Jurkat, Clone E6-1 (cell line): Measurements from ENCODE around the gene OSTN.
A peak's percentile ranks its signal among the peaks of the same experiment; 100 is the strongest.
"Not testable (repeated sequence)": the region's sequence is repeated elsewhere in the genome, so short reads cannot be mapped to it uniquely, and the experiment has no call there.

ENCODE experiments used
- DNase-seq: peaks from one replicate; pipeline ENCODE4 v3.0.0-alpha.2; 2011; ENCODE audit warnings: low read depth, low spot score
- H3K4me3 ChIP-seq: 2 replicates; pipeline ENCODE4 v1.5.1; 2011; ENCODE audit warnings: mild to moderate bottlenecking, low read length, control low read depth, moderate library complexity

The OSTN gene

DNA sequence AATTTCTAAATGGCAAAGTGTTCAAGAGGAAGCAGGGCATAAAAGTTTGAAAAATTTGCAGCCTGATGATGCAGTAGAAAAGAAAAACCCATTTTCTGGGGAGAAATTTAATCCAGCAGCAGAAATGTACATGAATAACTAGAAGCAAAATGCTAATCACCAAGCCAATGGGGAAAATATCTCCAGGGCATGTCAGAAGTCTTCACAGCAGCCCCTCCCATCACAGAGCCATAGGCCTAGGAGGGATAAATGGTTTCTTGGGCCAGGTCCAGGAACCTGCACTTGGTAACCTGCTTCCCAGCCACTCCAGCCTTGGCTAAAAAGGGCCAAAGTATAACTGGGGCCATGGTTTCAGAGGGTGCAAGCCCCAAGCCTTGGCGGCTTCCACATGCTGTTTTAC lies 22.6 kb downstream of the OSTN start:
- no peak for DNase-seq
- H3K4me3 ChIP-seq, result no peak overlapping the region

- H3K4me3 ChIP-seq, result no peak overlapping the region
- no peak for DNase-seq
Measured at GRCh38 chr3:191227541-191227940, 28.5 kb downstream of the OSTN start.

DNA sequence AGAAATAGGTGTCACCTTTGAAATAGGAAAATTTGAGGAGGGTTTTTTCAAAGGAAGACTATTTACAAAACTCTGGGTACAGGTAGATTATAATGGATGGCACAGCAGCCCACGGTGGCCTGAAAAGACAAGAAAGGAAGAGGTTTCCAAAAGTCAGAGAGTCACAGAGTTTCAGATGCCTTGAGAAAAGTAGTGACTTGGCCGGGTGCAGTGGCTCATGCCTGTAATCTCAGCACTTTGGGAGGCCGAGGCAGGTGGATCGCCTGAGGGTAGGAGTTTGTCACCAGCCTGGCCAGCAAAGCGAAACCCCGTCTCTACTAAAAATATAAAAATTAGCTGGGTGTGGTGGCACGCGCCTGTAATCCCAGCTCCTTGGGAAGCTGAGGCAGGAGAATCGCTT lies 35.2 kb downstream of the OSTN start:
- no peak for DNase-seq
- no peak overlapping the region for H3K4me3 ChIP-seq

DNA sequence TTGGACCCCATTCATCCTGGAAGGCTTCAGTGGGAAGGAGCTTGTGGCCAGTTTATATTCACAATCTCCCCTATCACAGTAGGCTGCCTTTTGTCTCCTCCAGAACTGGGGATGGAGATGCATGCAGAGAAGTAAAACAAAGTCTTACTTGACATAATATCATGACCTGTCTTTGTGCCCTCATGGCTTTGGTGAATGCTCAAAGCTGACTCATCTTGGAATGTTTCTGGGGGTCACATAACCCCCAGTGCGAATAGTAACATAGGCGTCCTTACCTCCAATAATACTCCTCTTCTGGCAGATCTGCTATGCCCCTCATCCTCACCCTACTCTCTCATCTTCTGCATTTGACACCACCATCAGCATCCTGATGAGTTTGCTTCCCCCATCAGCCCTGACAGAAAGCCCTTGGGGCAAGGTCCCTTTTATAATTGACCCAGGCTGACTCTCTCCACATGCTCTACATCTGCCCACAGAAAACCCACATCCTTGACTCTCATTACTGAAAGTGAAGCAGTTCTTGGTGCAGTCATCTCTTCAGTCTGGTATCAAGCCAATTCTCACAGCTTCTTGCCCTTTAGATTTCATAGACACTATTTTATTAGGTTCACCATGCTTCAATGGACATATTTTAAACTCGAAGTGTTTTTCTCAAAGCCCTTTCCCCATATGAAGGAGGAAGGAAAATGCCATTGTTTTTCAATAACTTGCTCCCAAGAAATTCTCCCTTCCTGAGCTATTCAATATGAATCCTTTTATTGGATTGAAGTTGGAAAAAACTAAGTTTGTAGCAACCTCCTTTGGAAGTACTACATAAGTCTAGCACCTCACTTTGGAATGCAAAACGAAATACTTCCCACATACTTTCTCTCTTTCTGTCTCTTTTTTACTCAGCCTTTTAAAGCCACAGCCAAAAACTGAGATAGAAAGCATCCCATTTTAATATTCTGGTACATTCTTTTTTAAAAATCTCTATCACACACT lies 36.6 kb downstream of the OSTN start:
- no peak overlapping the region for H3K4me3 ChIP-seq

DNA sequence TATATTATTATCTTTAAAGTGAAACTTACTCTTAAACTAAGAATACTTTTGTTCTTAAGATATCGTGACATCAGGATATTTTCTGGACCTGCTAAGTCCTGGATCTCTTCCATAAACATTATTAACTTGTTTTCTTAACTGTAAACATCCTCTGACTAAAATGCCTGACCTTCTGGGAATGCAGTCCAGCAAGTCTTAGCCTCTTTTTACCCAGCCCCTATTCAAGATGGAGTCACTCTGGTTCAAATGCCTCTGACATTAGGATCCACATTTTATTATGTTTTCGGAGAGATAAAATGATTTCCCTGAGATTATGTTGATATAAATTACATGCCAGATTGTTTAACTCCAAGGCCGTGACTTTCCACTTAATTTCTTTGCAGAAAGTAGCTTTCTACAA lies 37.6 kb downstream of the OSTN start:
- no peak for DNase-seq
- no peak overlapping the region for H3K4me3 ChIP-seq

More for the DNA sequence above, 36.6 kb downstream of the OSTN start:
- no peak for DNase-seq

DNA sequence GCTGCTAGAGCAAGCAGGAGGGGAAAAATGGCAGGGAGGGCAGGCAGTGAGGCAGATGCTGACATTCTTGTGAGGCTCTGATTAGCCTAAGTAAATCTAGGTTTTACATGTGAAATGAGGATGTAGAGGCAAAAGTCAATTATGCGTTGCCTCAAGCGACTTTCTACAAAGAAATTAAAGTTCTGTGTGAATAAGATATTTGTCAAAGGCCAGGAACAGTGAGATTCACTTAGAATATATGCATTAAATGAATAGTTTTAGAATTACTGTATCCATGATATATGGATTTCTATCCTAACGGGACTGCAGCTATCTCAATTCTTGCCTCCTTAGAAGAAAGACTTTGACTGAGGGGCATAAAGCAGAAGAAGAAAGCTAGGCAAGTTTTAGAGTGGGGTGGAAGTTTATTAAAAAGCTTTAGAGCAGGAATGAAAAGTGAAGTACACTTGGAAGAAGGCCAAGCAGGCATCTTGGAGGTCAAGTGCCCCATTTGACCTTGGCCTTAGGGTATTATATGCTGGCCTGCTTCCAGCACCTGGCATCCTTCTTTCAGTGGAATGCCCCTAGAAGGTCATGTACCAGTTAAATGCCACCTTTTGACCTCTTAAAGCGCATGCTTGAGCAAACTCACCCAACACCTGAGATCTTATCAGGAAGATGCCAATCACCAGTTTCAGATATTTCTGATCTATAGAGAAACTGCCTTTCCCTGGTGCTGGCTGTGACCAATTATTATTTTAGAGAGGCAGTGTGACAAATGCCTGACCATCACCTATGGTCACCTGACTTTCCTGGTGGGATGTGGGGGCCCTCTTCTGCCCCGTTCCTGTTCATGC lies 38.2 kb downstream of the OSTN start:
- H3K4me3 ChIP-seq, result no peak overlapping the region
- no peak for DNase-seq

- no peak for DNase-seq
Measured at GRCh38 chr3:191238321-191238817, 39.3 kb downstream of the OSTN start.

GRCh38 chr3:191239407-191240031 lies 40.5 kb downstream of the OSTN start:
- DNase-seq, result no peak
- H3K4me3 ChIP-seq, result no peak overlapping the region

More at GRCh38 chr3:191238321-191238817, 39.3 kb downstream of the OSTN start:
- no peak overlapping the region for H3K4me3 ChIP-seq

DNA sequence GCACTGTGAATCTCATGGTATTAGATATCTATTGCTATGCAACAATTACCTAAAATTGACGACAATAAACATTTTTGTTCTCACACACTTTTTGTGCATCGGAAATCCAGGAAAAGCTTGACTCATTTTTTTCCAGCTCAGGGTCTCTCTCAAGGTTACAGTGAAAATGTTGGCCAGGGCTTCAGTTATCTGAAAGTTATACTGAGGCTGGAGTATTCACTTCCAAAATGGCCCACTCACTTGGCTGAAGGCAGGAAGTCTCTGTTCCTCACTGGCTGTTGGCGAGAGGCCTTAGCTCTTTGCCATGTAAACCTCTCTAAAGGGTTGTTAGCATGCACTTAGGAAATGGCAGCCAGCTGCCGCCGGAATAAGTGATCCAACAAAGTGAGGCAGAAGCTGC lies 41.4 kb downstream of the OSTN start:
- H3K4me3 ChIP-seq, result no peak overlapping the region
- DNase-seq, result no peak

DNA sequence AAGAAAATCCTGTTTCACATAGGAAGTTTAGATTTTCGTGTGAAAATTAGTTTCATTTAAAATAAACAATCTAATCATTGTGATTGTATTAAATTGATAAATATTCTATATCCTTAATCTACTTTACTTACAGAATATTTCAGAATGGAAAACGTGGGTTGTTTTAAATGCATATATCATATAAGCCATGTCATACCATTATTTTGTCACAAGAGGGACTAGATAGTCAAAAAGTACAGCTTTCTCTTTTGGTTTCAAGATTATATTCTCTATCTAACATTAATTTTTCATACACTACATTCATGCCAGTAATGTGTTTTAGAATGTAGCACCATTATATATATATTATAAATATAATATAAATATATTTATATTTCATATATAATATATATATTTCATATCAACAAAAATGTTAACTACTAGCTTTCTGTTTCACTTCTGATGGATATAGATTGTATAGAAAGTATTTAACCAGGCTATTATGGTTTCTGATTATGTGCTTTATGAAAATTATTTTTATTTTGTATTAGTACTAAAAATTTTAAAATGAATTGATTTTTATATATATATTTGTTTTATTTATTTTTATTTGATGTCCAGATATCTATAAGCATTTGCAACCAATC lies 45.3 kb downstream of the OSTN start:
- H3K4me3 ChIP-seq, result no peak overlapping the region
- DNase-seq, result no peak

DNA sequence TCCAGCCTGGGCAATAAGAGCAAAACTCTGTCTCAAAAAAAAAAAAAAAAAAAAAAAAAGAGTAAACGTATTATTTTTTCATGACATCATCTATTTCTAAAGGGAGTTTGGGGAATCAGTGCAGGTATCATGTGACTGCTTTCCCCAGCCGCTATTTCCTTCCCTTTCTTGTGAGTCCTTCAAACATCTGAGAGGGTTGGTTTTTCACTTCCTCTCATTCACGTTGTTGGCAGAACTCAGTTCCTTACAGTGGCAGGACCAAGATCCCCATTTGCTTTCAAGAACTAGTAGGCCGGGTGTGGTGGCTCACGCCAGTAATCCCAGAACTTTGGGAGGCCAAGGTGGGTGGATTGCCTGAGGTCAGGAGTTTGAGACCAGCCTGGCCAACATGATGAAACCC lies 47.0 kb downstream of the OSTN start:
- DNase-seq, result peak; percentile 37
- not testable (repeated sequence) for H3K4me3 ChIP-seq

DNA sequence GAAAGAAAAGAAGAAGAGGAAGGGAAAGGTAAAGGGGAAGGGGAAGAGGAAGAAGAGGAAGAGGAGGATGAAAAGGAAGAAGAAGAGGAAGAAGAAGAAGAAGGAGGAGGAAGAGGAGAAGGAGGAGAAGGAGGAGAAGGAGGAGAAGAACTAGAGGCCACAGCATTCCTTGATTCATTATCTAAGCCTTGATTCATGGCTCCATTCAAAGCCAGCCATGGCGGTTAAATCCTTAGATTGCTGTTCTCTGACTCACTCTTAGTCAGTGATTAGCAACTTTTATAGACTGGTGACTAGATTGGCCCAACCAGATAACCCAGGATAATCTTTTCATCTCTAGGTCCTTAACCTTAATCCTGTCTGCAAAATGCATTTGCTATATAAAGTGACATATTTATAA lies 47.6 kb downstream of the OSTN start:
- H3K4me3 ChIP-seq, result no peak overlapping the region
- DNase-seq, result no peak

- DNase-seq, result no peak
- H3K4me3 ChIP-seq, result no peak overlapping the region
Measured at GRCh38 chr3:191253089-191253799, 54.2 kb downstream of the OSTN start.

- H3K4me3 ChIP-seq, result no peak overlapping the region
- DNase-seq, result no peak
Measured at GRCh38 chr3:191254098-191254873, 55.2 kb downstream of the OSTN start.

- DNase-seq, result no peak
- no peak overlapping the region for H3K4me3 ChIP-seq
Measured at GRCh38 chr3:191255156-191255555, 56.1 kb downstream of the OSTN start.

- DNase-seq, result no peak
- no peak overlapping the region for H3K4me3 ChIP-seq
Measured at GRCh38 chr3:191256405-191256804, 57.4 kb downstream of the OSTN start.

DNA sequence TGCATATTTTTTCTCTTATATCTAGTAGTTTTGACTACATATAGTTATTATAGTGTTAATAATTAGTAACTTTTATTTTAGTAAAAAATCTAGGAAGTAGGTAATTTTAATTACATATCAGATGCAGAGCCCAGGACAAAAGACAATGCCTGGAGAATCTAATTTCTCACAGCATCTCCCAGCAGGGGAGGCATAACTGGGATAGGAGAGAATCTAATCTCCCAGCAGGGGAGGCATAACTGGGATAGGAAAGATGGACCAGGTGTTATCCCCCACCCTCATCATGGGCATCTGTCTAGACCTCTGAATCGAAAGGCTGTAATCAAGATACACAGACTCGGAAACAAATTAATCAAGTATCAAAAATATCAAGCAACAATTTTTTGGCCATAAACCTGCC lies 58.2 kb downstream of the OSTN start:
- DNase-seq, result no peak
- H3K4me3 ChIP-seq, result no peak overlapping the region

DNA sequence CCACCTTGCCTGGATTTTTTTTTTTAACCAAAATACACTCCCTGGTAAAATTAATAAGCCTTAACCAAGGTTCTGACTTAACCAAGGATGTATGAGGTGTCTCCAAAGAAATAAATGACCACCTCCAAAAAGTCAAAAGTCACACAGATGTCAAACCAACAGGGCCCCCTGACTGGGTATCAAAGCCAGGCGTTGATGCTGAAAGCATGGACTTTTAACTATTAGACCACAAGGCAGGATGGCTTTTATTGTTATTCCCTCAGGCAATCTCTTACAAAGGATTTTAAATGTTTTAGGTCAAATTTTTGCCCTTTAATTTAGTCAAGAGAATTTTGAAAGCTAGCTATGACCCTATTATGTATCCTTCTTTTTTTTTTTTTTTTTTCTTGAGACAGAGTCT lies 60.4 kb downstream of the OSTN start:
- DNase-seq, result no peak

More for the DNA sequence above, 60.4 kb downstream of the OSTN start:
- H3K4me3 ChIP-seq, result no peak overlapping the region
